Stomach (tissue), 9 donors: ENCODE results near the gene SEMA4A. TPM values are rescaled to one million over a fixed set of nuclear protein-coding genes. Genes with fewer than 3 reads are reported as not detected.
"Not testable (repeated sequence)": the region's sequence is repeated elsewhere in the genome, so short reads cannot be mapped to it uniquely, and the experiment has no call there.

ENCODE experiments used
- DNase-seq, 2 donors: peaks; one replicate each; pipeline versions ENCODE4 v3.0.0 to v3.0.0-alpha.2; 2013 to 2019
- H3K27ac ChIP-seq, 5 donors: fragments of 200-600 bp in 4 of 5; sonication (generic) in 4 of 5; one replicate each; pipeline ENCODE4 v1.5.1; 2013 to 2019; ENCODE audit warnings: mild to moderate bottlenecking in 1 of 5, moderate library complexity in 1 of 5
- H3K27me3 ChIP-seq, 3 donors: fragments of 200-600 bp; sonication (generic); one replicate each; pipeline ENCODE4 v1.5.1; 2017 to 2019; ENCODE audit warnings: mixed run types in 1 of 3
- H3K36me3 ChIP-seq, 4 donors: fragments of 200-600 bp; sonication (generic); 1 replicate in 3 of 4; 2 replicates in 1 of 4; pipeline ENCODE4 v1.5.1; 2016 to 2019
- H3K4me1 ChIP-seq, 4 donors: fragments of 200-600 bp; sonication (generic); one replicate each; pipeline ENCODE4 v1.5.1; 2016 to 2019
- H3K4me3 ChIP-seq, 4 donors: fragments of 200-600 bp; sonication (generic) in 3 of 4; one replicate each; pipeline ENCODE4 v1.5.1; 2016 to 2019; ENCODE audit warnings: mild to moderate bottlenecking in 1 of 4
- H3K9me3 ChIP-seq, 4 donors: fragments of 200-600 bp; sonication (generic); one replicate each; pipeline ENCODE4 v1.5.1; 2016 to 2019
- EP300 ChIP-seq: sonication (generic); formaldehyde crosslinking; IDR thresholded peaks from one replicate; pipeline ENCODE4 v1.6.1; 2017; ENCODE audit warnings: antibody characterized with exemption
- POLR2A ChIP-seq, 4 donors: fragments of 450-650 bp; IDR thresholded peaks; one replicate each; pipeline ENCODE4 v1.6.1; 2016; ENCODE audit warnings: antibody characterized with exemption in 4 of 4, control low read depth in 2 of 4, mild to moderate bottlenecking in 1 of 4, moderate library complexity in 1 of 4
- POLR2AphosphoS5 ChIP-seq, 3 donors: sonication (generic); formaldehyde crosslinking; IDR thresholded peaks; one replicate each; pipeline ENCODE4 v1.6.1; 2016; ENCODE audit warnings: antibody characterized with exemption in 3 of 3
- WGBS, 5 donors: extraction: QIAGEN DNeasy Blood & Tissue Kit in 3 of 5; methylation state at CpG; one replicate each; pipeline versions ENCODE4 v1.1.5 to v1.1.7; 2013 to 2018; 5-methylcytosine and 5-hydroxymethylcytosine counted together
- intact Hi-C: fragments of 100-400 bp; cut with DNase I; formaldehyde crosslinking; loops from one replicate; pipeline ENCODE4 v1.15.1; 2023; ENCODE audit warnings: low total_unique reads
- polyA plus RNA-seq, 3 donors: library from polyadenylated mRNA; stranded (reverse); fragments of 200-250 nt; gene quantifications; one replicate each; pipeline ENCODE4 v1.2.3, GENCODE V29; 2013
- total RNA-seq, 5 donors: library from RNA; depleted of rRNA; stranded (reverse); fragments of >200 nt; gene quantifications; one replicate each; pipeline versions ENCODE4 v1.1.0 to v1.2.3, GENCODE V29; 2014 to 2016
- TF ChIP-seq, protein P1 (sequence below), 7 experiments: fragments of 450-650 bp in 4 of 7; fragments of 200-600 bp in 3 of 7; sonication (generic) in 3 of 7; IDR thresholded peaks; one replicate each; pipeline ENCODE4 v1.5.1; 2016 to 2019; ENCODE audit warnings: antibody characterized with exemption in 7 of 7, control low read depth in 2 of 7, mild to moderate bottlenecking in 1 of 7
- donor health status: healthy with polysubstance abuse.
- donor health status: Bipolar disorder and iron deficiency.
- donor health status: healthy.

The SEMA4A gene
- total and polyA plus RNA-seq, 8 donors: 2.6 to 23.3 (median 6.8) TPM

DNA sequence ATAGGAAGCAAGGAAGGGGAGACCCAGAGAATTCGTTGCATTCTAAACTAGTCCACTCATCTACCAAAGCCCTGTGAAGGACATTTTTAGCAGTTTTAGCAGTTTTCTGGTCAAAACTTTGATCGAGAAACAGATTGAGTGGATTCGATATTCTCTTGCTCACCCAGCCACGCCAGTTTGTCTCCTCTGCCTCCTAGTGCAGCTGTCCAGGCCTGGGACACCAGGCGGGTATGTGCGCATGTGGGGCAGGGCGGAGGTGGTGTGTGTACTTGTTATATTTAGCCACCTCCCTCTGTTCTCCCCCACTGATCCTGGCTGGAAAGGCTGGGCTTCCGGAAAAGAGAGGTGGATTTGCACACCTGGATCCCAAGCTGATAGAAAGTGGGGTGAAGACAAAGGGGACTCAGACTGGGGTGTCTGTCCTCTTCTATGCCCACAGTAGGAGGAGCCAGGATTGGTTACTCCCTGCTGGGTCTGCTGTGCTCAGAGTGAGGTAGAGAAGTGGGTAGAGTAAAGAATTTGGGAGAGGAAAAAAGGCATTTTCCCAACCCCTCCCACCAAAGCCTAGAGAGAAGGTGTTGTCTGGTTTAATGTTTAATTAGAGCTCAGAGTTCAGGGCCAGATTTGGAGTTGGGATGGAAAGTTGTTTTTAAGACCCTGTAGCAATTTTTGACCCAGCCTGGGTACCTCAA is 35.1 kb upstream of the SEMA4A start:
- Histone ChIP-seq H3K4me1 (peaks cover 79 to 89% (median 82%) of the 10 kb centered on the region in 4 donors), H3K27ac (peak overlapping the region; percentile 77 to 99 (median 93)), H3K9me3 (no peaks in the 10 kb centered on the region), H3K4me3 (peak overlapping the region; percentile 72 to 100 (median 93)), H3K27me3 (no peaks in the 10 kb centered on the region), H3K36me3 (peaks cover 0 to 25% (median 0%) of the 10 kb centered on the region in 4 donors)
- no peak for TF ChIP-seq EP300
- TF ChIP-seq POLR2AphosphoS5 (IDR thresholded peaks at IDR 0.05): peak; percentile 68 to 89 (median 85)
- TF ChIP-seq, protein P1, sequence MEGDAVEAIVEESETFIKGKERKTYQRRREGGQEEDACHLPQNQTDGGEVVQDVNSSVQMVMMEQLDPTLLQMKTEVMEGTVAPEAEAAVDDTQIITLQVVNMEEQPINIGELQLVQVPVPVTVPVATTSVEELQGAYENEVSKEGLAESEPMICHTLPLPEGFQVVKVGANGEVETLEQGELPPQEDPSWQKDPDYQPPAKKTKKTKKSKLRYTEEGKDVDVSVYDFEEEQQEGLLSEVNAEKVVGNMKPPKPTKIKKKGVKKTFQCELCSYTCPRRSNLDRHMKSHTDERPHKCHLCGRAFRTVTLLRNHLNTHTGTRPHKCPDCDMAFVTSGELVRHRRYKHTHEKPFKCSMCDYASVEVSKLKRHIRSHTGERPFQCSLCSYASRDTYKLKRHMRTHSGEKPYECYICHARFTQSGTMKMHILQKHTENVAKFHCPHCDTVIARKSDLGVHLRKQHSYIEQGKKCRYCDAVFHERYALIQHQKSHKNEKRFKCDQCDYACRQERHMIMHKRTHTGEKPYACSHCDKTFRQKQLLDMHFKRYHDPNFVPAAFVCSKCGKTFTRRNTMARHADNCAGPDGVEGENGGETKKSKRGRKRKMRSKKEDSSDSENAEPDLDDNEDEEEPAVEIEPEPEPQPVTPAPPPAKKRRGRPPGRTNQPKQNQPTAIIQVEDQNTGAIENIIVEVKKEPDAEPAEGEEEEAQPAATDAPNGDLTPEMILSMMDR (IDR thresholded peaks at IDR 0.05): peak in 1 of 7 experiments; percentile 7
- peak in 1 of 4 donors; percentile 6 for TF ChIP-seq POLR2A (IDR thresholded peaks at IDR 0.05)
- DNase-seq: peak; percentile 86 to 87
- intact Hi-C loops: no loop called here
- WGBS, 5 donors: 18 to 35% (median 26%) methylated on average over 7 to 8 of the region's 8 CpGs

DNA sequence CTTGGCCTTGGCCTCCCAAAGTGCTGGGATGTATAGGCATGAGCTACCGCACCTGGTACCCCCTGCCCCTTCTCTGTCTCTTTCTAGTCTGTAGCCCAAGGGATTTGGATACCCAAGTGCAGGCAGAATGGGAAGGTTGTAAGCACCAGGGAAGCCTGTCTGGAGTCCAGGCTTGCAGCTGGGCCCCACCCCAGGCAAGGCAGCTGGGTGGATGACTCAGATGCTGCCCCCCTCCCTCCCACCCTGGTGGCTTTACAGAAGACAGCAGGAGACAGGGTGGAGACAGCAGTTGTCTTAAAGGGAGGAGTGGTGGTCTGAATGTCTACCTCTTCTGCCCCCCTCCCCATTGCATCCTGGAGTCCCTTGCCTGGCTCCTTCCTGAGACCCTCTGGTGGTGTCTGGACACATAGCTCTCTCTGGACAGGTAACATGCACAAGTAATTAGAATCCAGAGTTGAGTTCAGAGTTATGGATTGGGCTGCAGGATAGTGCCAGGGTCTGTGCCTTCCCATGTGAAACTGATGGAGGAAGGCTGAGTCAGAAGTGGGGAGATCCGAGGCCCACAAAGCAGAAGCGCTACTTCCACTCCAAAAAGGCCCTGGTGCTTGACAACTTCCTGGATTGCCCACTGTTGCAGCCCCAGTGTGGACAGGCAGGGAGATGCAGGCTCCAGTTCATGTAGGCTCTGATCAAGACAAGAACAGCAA is 33.7 kb upstream of the SEMA4A start:
- peak in 1 of 2 donors; percentile 73 for DNase-seq
- Histone ChIP-seq H3K27me3 (no peaks in the 10 kb centered on the region), H3K9me3 (no peaks in the 10 kb centered on the region), H3K4me1 (peaks cover 81 to 89% (median 85%) of the 10 kb centered on the region in 4 donors), H3K27ac (peak overlapping the region; percentile 54 to 99 (median 93)), H3K4me3 (peak overlapping the region; percentile 72 to 100 (median 93)), H3K36me3 (peaks cover 0 to 25% (median 0%) of the 10 kb centered on the region in 4 donors)
- intact Hi-C loops: no loop called here
- 22 to 64% (median 58%) methylated on average over 2 to 3 of the region's 3 CpGs for WGBS, 5 donors
- no peak for TF ChIP-seq EP300
- TF ChIP-seq POLR2A (IDR thresholded peaks at IDR 0.05): no peak
- TF ChIP-seq POLR2AphosphoS5 (IDR thresholded peaks at IDR 0.05): no peak
- TF ChIP-seq, protein P1 (IDR thresholded peaks at IDR 0.05): no peak

DNA sequence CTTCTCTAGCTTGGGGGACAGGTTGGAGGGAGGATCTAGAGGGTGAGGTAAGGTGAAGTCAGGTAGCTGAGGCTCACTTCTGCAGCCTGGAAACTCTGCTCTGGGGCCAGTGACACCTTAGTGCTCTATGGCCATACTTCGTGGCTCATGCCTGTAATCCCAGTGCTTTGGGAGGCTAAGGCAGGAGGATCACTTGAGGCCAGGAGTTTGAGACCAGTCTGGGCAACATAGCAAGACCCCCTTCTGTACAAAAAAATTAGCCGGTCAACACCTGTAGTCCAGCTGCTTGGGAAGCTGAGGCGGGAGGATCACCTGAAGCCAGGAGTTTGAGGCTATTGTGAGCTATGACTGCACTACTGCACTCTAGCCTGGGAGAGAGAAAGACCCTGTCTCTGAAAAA is 33.1 kb upstream of the SEMA4A start:
- no peak for DNase-seq
- Histone ChIP-seq H3K27me3 (no peaks in the 10 kb centered on the region), H3K9me3 (no peaks in the 10 kb centered on the region), H3K27ac (peak overlapping the region; percentile 39 to 99 (median 93)), H3K36me3 (peaks cover 0 to 25% (median 0%) of the 10 kb centered on the region in 4 donors), H3K4me1 (peaks cover 85 to 96% (median 92%) of the 10 kb centered on the region in 4 donors), H3K4me3 (peak overlapping the region in 3 of 4 donors; percentile 5 to 89 (median 72))
- TF ChIP-seq, protein P1 (IDR thresholded peaks at IDR 0.05): no peak
- TF ChIP-seq POLR2AphosphoS5 (IDR thresholded peaks at IDR 0.05): no peak
- WGBS, 5 donors: 63 to 86% (median 85%) methylated on average over 3 of the region's 3 CpGs
- intact Hi-C loops: no loop called here

DNA sequence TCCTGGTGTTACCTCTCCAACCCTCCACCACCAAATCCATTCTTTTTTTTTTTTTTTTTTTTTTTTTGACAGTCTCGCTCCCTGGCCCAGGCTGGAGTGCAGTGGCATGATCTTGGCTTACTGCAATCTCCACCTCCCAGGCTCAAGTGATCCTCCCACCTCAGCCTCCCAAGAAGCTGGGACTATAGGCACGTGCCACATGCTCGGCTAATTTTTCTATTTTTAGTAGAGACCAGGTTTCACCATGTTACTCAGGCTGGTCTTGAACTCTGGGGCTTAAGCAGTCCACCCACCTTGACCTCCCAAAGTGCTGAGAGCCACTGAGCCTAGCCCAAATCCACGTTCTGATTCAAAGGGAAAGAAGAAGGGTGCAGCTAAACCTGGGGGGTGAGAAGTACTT is 32.4 kb upstream of the SEMA4A start:
- intact Hi-C loops, H3K27me3 ChIP-seq, DNase-seq, H3K9me3 ChIP-seq: not testable (repeated sequence)
- 37 to 52% (median 46%) methylated on average over 4 of the region's 4 CpGs for WGBS, 5 donors
- H3K4me3 ChIP-seq: peak overlapping the region in 3 of 4 donors; percentile 39 to 89 (median 72)
- peak overlapping the region; percentile 21 to 99 (median 93) for H3K27ac ChIP-seq
- peaks cover 0 to 25% (median 0%) of the 10 kb centered on the region in 4 donors for H3K36me3 ChIP-seq
- peaks cover 92 to 100% (median 98%) of the 10 kb centered on the region in 4 donors for H3K4me1 ChIP-seq
